Mesangial cell (primary cell): ENCODE data around the gene PCDHGA6. TPM values are rescaled to one million over a fixed set of nuclear protein-coding genes. Genes with fewer than 3 reads are reported as not detected.

Source experiments
- total RNA-seq: library from RNA; depleted of rRNA; stranded (reverse); fragments of >200 nt; gene quantifications from 2 replicates; pipeline ENCODE4 v1.2.3, GENCODE V29; 2015

The PCDHGA6 gene
- total RNA-seq, result 1.6 and 5.6 TPM in 2 replicates

GRCh38 chr5:141373673-141374317 lies at the start of gene PCDHGA6:
PCDHGA6 (plus strand) TSS chr5:141373891; CDS start chr5:141374084, 193 bp downstream.

GRCh38 chr5:141330299-141331080 lies 43.2 kb upstream of the PCDHGA6 start, which contains the start of gene PCDHGA1:
PCDHGA1 (plus strand) TSS chr5:141330514.

GRCh38 chr5:141338538-141339306 lies 35.0 kb upstream of the PCDHGA6 start, which contains the start of gene PCDHGA2:
PCDHGA2 (plus strand) TSS chr5:141338760.

GRCh38 chr5:141343242-141343952 lies 30.3 kb upstream of the PCDHGA6 start, which contains the start of gene PCDHGA3:
PCDHGA3 (plus strand) TSS chr5:141343829; CDS start chr5:141344034, 205 bp downstream.

GRCh38 chr5:141349917-141350619 lies 23.6 kb upstream of the PCDHGA6 start, which contains the start of gene PCDHGB1:
PCDHGB1 (plus strand) TSS chr5:141350099; CDS start chr5:141350261, 162 bp downstream.

GRCh38 chr5:141354900-141355469 lies 18.7 kb upstream of the PCDHGA6 start, which contains the start of gene PCDHGA4:
PCDHGA4 (plus strand) TSS chr5:141355021; CDS start chr5:141355108, 87 bp downstream.

GRCh38 chr5:141359790-141360426 lies 13.8 kb upstream of the PCDHGA6 start, which contains the start of gene PCDHGB2:
PCDHGB2 (plus strand) TSS chr5:141359994; CDS start chr5:141360136, 142 bp downstream.

GRCh38 chr5:141363952-141364660 lies 9.6 kb upstream of the PCDHGA6 start, which contains the start of gene PCDHGA5:
PCDHGA5 (plus strand) TSS chr5:141364162; CDS start chr5:141364331, 169 bp downstream.

GRCh38 chr5:141369994-141370848 lies 3.5 kb upstream of the PCDHGA6 start, which contains the start of gene PCDHGB3:
PCDHGB3 (plus strand) TSS chr5:141370242; CDS start chr5:141370395, 153 bp downstream.

GRCh38 chr5:141382469-141383294 lies 9.0 kb downstream of the PCDHGA6 start, which contains the start of gene PCDHGA7:
PCDHGA7 (plus strand) TSS chr5:141382742; CDS start chr5:141382900, 158 bp downstream.

GRCh38 chr5:141387557-141388311 lies 14.0 kb downstream of the PCDHGA6 start, which contains the start of gene PCDHGB4:
PCDHGB4 (plus strand) TSS chr5:141387698; CDS start chr5:141387885, 187 bp downstream.

GRCh38 chr5:141392429-141393198 lies 18.9 kb downstream of the PCDHGA6 start, which contains the start of gene PCDHGA8:
PCDHGA8 (plus strand) TSS chr5:141392633; CDS start chr5:141392814, 181 bp downstream.

GRCh38 chr5:141397756-141398551 lies 24.3 kb downstream of the PCDHGA6 start, which contains the start of gene PCDHGB5:
PCDHGB5 (plus strand) TSS chr5:141397947; CDS start chr5:141398128, 181 bp downstream.

GRCh38 chr5:141402553-141403243 lies 29.0 kb downstream of the PCDHGA6 start, which contains the start of gene PCDHGA9:
PCDHGA9 (plus strand) TSS chr5:141402778; CDS start chr5:141402953, 175 bp downstream.

